Neural cell (in vitro differentiated cells): ENCODE data around the gene UBAC2. TPM values are rescaled to one million over a fixed set of nuclear protein-coding genes. Genes with fewer than 3 reads are reported as not detected.
A peak's percentile ranks its signal among the peaks of the same experiment; 100 is the strongest.

Experiments used
- H2AFZ ChIP-seq: fragments of 200-600, 300-800 bp; sonication (generic), shearing (Covaris generic); 2 replicates; pipeline ENCODE4 v1.6.0; 2014; ENCODE audit warnings: low read depth, mild to moderate bottlenecking, antibody characterized with exemption, low read length, moderate library complexity
- H3F3A ChIP-seq: fragments of 200-600 bp; shearing (Covaris generic); 2 replicates; pipeline ENCODE4 v1.6.1; 2016; ENCODE audit warnings: mild to moderate bottlenecking, moderate library complexity, mixed read lengths, antibody characterized with exemption, low read length; ENCODE audit not compliant: insufficient read depth, poor library complexity, severe bottlenecking
- H3K27ac ChIP-seq: fragments of 200-600, 300-800 bp; sonication (generic), shearing (Covaris generic); 2 replicates; pipeline ENCODE4 v1.5.1; 2014; ENCODE audit warnings: mild to moderate bottlenecking, low read length, moderate library complexity
- H3K27me3 ChIP-seq: fragments of 300-800, 200-600 bp; sonication (generic), shearing (Covaris generic); 2 replicates; pipeline ENCODE4 v1.6.0; 2014; ENCODE audit warnings: mild to moderate bottlenecking, low read depth, low read length, moderate library complexity; ENCODE audit not compliant: insufficient read depth
- H3K36me3 ChIP-seq: fragments of 300-800, 200-600 bp; sonication (generic), shearing (Covaris generic); 2 replicates; pipeline ENCODE4 v1.5.1; 2014; ENCODE audit warnings: mild to moderate bottlenecking, antibody characterized with exemption, low read length, moderate library complexity; ENCODE audit not compliant: insufficient read depth
- H3K4me2 ChIP-seq: fragments of 300-800, 200-600 bp; sonication (generic), shearing (Covaris generic); 2 replicates; pipeline ENCODE4 v1.6.0; 2014; ENCODE audit warnings: mild to moderate bottlenecking, low read length
- H3K4me3 ChIP-seq: fragments of 300-800, 200-600 bp; sonication (generic), shearing (Covaris generic); 2 replicates; pipeline ENCODE4 v1.5.1; 2014; ENCODE audit warnings: mild to moderate bottlenecking, low read length, moderate library complexity
- H3K79me2 ChIP-seq: fragments of 200-600 bp; shearing (Covaris generic); replicated peaks from 2 replicates; pipeline ENCODE4 v1.6.0; 2014; ENCODE audit warnings: mild to moderate bottlenecking, low read length, moderate library complexity; ENCODE audit not compliant: insufficient read depth
- H3K9ac ChIP-seq: fragments of 300-800, 200-600 bp; sonication (generic), shearing (Covaris generic); 2 replicates; pipeline ENCODE4 v1.6.1; 2016; ENCODE audit warnings: mild to moderate bottlenecking, low read length, mixed read lengths
- H3K9me2 ChIP-seq: fragments of 200-600 bp; shearing (Covaris generic); 2 replicates; pipeline ENCODE4 v1.6.1; 2016; ENCODE audit warnings: mild to moderate bottlenecking, low read length, mixed read lengths; ENCODE audit not compliant: insufficient read depth
- H3K9me3 ChIP-seq: fragments of 200-600, 300-800 bp; sonication (generic), shearing (Covaris generic); 2 replicates; pipeline ENCODE4 v1.6.1; 2016; ENCODE audit warnings: mild to moderate bottlenecking, mixed run types, low read length, moderate library complexity, mixed read lengths
- H4K20me1 ChIP-seq: fragments of 200-600 bp; shearing (Covaris generic); 2 replicates; pipeline ENCODE4 v1.6.1; 2016; ENCODE audit warnings: mild to moderate bottlenecking, mixed run types; ENCODE audit not compliant: insufficient read depth
- EP300 ChIP-seq: fragments of 450-650 bp; conservative IDR thresholded peaks from 2 replicates; pipeline ENCODE4 v1.6.1; 2014; ENCODE audit warnings: antibody characterized with exemption, mild to moderate bottlenecking, moderate library complexity; ENCODE audit not compliant: poor library complexity, severe bottlenecking
- EZH2 ChIP-seq: fragments of 200-600, 300-800 bp; shearing (Covaris generic), sonication (generic); IDR thresholded peaks from 2 replicates; pipeline ENCODE4 v1.6.1; 2014; ENCODE audit warnings: antibody characterized with exemption, low read length, borderline replicate concordance, mild to moderate bottlenecking; ENCODE audit not compliant: insufficient read depth, poor library complexity, severe bottlenecking
- MXI1 ChIP-seq: fragments of 450-650 bp; conservative IDR thresholded peaks from 2 replicates; pipeline ENCODE4 v1.6.1; 2014; ENCODE audit warnings: antibody characterized with exemption, mild to moderate bottlenecking; ENCODE audit not compliant: poor library complexity, severe bottlenecking
- POLR2AphosphoS5 ChIP-seq: IDR thresholded peaks from 2 replicates; pipeline ENCODE4 v1.6.1; 2012
- RAD21 ChIP-seq: fragments of 450-650 bp; conservative IDR thresholded peaks from 2 replicates; pipeline ENCODE4 v1.6.1; 2014; ENCODE audit warnings: antibody characterized with exemption, mild to moderate bottlenecking, moderate library complexity
- SMC3 ChIP-seq: fragments of 450-650 bp; conservative IDR thresholded peaks from 2 replicates; pipeline ENCODE4 v1.6.1; 2014; ENCODE audit warnings: antibody characterized with exemption, mild to moderate bottlenecking, moderate library complexity; ENCODE audit not compliant: poor library complexity
- TAF1 ChIP-seq: IDR thresholded peaks from 2 replicates; pipeline ENCODE4 v1.6.1; 2012; ENCODE audit warnings: low read depth
- polyA plus RNA-seq: library from polyadenylated mRNA; depleted of rRNA; stranded (reverse); fragments of >200 nt; gene quantifications from 2 replicates; pipeline ENCODE4 v1.2.3, GENCODE V29; 2014
- TF ChIP-seq, protein P1 (sequence below): IDR thresholded peaks from 2 replicates; pipeline ENCODE4 v1.6.1; 2012; ENCODE audit warnings: borderline replicate concordance
- TF ChIP-seq, protein P2 (sequence below): fragments of 450-650 bp; IDR thresholded peaks from 2 replicates; pipeline ENCODE4 v1.5.1; 2014; ENCODE audit warnings: antibody characterized with exemption, mild to moderate bottlenecking, moderate library complexity; ENCODE audit not compliant: poor library complexity, severe bottlenecking

UBAC2 gene
- polyA plus RNA-seq, 1 donor from 2014 or later, result 56.9 TPM

DNA sequence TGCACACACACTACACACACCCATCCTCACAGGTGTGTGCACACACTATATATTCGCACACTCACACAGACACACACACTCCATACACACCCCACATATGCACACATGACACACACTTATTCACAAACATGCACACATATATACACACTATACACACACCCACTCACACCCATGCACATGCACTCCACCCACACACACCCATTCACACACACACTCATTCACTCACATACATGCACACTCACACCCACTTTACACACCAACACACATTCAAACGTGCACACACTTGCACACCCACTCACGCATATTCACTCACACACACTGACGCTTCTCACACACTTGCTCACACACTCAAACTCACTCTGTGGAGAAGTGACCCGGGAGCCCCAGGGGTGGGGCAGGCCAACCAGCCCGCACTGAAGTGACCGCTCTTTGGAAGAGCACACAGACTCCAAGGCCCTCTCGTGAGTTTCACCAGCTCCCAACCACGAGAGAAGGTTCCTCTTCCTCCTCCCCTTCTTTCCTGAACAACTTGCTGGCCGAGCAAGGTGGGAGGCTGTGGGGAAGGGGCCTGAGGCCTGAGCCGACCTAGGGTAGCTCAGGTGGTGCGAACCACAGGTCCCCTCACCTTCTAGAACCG, 214.5 kb downstream of the UBAC2 start:
- Histone ChIP-seq H2AFZ (no peak overlapping the region), H4K20me1 (no peaks in the 10 kb centered on the region), H3K4me2 (no peak overlapping the region), H3K79me2 (no peaks in the 10 kb centered on the region), H3K9me2 (no peaks in the 10 kb centered on the region), H3K4me3 (no peak overlapping the region), H3K36me3 (no peaks in the 10 kb centered on the region), H3K27ac (no peak overlapping the region), H3K9ac (no peak overlapping the region), H3F3A (no peaks in the 10 kb centered on the region), H3K27me3 (no peaks in the 10 kb centered on the region), H3K9me3 (no peaks in the 10 kb centered on the region)
- TF ChIP-seq POLR2AphosphoS5 (no peak), EP300 (no peak), SMC3 (no peak), EZH2 (no peak), MXI1 (no peak), RAD21 (no peak)
- TF ChIP-seq, protein P1, sequence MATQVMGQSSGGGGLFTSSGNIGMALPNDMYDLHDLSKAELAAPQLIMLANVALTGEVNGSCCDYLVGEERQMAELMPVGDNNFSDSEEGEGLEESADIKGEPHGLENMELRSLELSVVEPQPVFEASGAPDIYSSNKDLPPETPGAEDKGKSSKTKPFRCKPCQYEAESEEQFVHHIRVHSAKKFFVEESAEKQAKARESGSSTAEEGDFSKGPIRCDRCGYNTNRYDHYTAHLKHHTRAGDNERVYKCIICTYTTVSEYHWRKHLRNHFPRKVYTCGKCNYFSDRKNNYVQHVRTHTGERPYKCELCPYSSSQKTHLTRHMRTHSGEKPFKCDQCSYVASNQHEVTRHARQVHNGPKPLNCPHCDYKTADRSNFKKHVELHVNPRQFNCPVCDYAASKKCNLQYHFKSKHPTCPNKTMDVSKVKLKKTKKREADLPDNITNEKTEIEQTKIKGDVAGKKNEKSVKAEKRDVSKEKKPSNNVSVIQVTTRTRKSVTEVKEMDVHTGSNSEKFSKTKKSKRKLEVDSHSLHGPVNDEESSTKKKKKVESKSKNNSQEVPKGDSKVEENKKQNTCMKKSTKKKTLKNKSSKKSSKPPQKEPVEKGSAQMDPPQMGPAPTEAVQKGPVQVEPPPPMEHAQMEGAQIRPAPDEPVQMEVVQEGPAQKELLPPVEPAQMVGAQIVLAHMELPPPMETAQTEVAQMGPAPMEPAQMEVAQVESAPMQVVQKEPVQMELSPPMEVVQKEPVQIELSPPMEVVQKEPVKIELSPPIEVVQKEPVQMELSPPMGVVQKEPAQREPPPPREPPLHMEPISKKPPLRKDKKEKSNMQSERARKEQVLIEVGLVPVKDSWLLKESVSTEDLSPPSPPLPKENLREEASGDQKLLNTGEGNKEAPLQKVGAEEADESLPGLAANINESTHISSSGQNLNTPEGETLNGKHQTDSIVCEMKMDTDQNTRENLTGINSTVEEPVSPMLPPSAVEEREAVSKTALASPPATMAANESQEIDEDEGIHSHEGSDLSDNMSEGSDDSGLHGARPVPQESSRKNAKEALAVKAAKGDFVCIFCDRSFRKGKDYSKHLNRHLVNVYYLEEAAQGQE, result no peak

GRCh38 chr13:99415851-99416331, 215.2 kb downstream of the UBAC2 start:
- Histone ChIP-seq H2AFZ (no peak overlapping the region), H3K79me2 (no peaks in the 10 kb centered on the region), H3K4me3 (no peak overlapping the region), H3K9ac (no peak overlapping the region), H3K4me2 (no peak overlapping the region), H3K36me3 (no peaks in the 10 kb centered on the region), H3F3A (no peaks in the 10 kb centered on the region), H3K27ac (no peak overlapping the region), H3K9me2 (no peaks in the 10 kb centered on the region), H4K20me1 (no peaks in the 10 kb centered on the region), H3K27me3 (no peaks in the 10 kb centered on the region), H3K9me3 (no peaks in the 10 kb centered on the region)
- TF ChIP-seq EP300, result no peak
- no peak for TF ChIP-seq SMC3

DNA sequence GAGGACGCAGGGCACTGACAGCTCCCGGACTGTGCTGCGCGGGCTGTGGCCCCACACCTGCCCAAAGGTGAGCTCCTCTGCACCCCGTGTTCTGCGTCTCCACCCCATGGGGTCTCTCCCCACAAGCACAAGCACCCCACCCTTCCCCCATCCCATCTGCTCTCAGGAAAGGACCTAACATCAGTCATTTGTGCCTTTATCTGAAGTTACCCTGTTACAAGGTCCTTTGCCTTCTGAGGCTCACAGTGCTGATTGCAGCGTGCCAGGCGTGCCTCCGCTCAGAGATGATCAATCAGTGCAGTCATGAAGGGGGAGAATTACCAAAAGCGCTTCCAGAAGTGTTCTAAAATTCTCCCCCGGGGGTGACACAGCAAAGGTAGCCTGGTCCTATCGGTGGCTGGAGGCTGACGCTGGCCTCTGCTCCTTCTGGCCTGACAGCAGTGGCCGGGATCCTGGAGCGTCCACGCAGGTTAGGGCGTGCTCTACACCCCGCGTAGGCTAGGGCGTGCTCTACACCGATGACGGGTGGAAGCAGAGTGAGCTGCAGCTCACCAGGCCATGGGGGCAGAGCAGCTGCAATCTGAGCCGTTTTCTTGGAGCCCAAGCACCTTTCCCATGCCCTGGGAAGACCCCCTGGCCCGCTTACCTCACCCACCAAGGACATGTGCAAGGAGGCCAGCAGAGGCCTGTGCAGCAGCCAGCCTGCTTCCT, 215.9 kb downstream of the UBAC2 start:
- Histone ChIP-seq H3K27me3 (no peaks in the 10 kb centered on the region), H2AFZ (no peak overlapping the region), H3K27ac (peak overlapping the region; percentile 44), H4K20me1 (no peaks in the 10 kb centered on the region), H3K9ac (no peak overlapping the region), H3K9me3 (no peaks in the 10 kb centered on the region), H3K4me2 (no peak overlapping the region), H3K36me3 (no peaks in the 10 kb centered on the region), H3K79me2 (no peaks in the 10 kb centered on the region), H3K4me3 (no peak overlapping the region), H3K9me2 (no peaks in the 10 kb centered on the region), H3F3A (no peaks in the 10 kb centered on the region)
- no peak for TF ChIP-seq POLR2AphosphoS5
- TF ChIP-seq RAD21, result no peak
- no peak for TF ChIP-seq EP300
- TF ChIP-seq TAF1, result no peak
- no peak for TF ChIP-seq EZH2
- no peak for TF ChIP-seq MXI1
- TF ChIP-seq, protein P2, sequence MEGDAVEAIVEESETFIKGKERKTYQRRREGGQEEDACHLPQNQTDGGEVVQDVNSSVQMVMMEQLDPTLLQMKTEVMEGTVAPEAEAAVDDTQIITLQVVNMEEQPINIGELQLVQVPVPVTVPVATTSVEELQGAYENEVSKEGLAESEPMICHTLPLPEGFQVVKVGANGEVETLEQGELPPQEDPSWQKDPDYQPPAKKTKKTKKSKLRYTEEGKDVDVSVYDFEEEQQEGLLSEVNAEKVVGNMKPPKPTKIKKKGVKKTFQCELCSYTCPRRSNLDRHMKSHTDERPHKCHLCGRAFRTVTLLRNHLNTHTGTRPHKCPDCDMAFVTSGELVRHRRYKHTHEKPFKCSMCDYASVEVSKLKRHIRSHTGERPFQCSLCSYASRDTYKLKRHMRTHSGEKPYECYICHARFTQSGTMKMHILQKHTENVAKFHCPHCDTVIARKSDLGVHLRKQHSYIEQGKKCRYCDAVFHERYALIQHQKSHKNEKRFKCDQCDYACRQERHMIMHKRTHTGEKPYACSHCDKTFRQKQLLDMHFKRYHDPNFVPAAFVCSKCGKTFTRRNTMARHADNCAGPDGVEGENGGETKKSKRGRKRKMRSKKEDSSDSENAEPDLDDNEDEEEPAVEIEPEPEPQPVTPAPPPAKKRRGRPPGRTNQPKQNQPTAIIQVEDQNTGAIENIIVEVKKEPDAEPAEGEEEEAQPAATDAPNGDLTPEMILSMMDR, result no peak
- no peak for TF ChIP-seq SMC3
- TF ChIP-seq, protein P1, result no peak
